Activated CD4-positive, alpha-beta memory T cell treated with anti-CD3 and anti-CD28 coated beads, Interleukin-2, amount 10 ng/mL, durations not matched to agents 7 days and 5 days (primary cell): ENCODE measurements around the gene UBE2F. TPM values are rescaled to one million over a fixed set of nuclear protein-coding genes. Genes with fewer than 3 reads are reported as not detected.
"Not testable (repeated sequence)": the region's sequence is repeated elsewhere in the genome, so short reads cannot be mapped to it uniquely, and the experiment has no call there.

ENCODE experiments used
- CTCF ChIA-PET: fragments of 350-600 bp; sonication (Branson Sonifier 250); formaldehyde crosslinking; loops from one replicate; lab custom pipeline; 2021; ENCODE audit warnings: antibody characterized with exemption, inconsistent platforms; lab: Charles Lee
- POLR2A ChIA-PET: fragments of 350-600 bp; sonication (Branson Sonifier 250); formaldehyde crosslinking; loops from one replicate; lab custom pipeline; 2021; ENCODE audit warnings: antibody characterized with exemption; lab: Charles Lee
- DNase-seq: peaks from one replicate; pipeline ENCODE4 v3.0.0-alpha.2; 2020
- H3K27ac Mint-ChIP-seq: one replicate; pipeline ENCODE4 v1.8.0; 2021; ENCODE audit warnings: mild to moderate bottlenecking, mixed read lengths
- H3K27me3 Mint-ChIP-seq: one replicate; pipeline ENCODE4 v1.8.0; 2021; ENCODE audit warnings: mixed read lengths
- H3K36me3 Mint-ChIP-seq: one replicate; pipeline ENCODE4 v1.8.0; 2021; ENCODE audit warnings: low read depth, mixed read lengths
- H3K4me1 Mint-ChIP-seq: one replicate; pipeline ENCODE4 v1.8.0; 2021; ENCODE audit warnings: mixed read lengths
- H3K4me3 Mint-ChIP-seq: one replicate; pipeline ENCODE4 v1.8.0; 2021; ENCODE audit warnings: mild to moderate bottlenecking, mixed read lengths
- H3K9me3 Mint-ChIP-seq: one replicate; pipeline ENCODE4 v1.8.0; 2021; ENCODE audit warnings: mixed read lengths
- total RNA-seq, 2 experiments: library from RNA; stranded (reverse); gene quantifications; one replicate each; pipeline ENCODE4 v1.2.3, GENCODE V29; 2021

Gene UBE2F
- total RNA-seq, 2 experiments from 2014 or later = 77.5 to 82.7 TPM

GRCh38 chr2:238065071-238065846 lies 98.4 kb downstream of the UBE2F start:
- no peaks in the 10 kb centered on the region for H3K27me3 Mint-ChIP-seq
- peaks cover 6% of the 10 kb centered on the region for H3K9me3 Mint-ChIP-seq
- DNase-seq = no peak
- H3K4me1 Mint-ChIP-seq = peaks cover 66% of the 10 kb centered on the region
- H3K27ac Mint-ChIP-seq = no peak overlapping the region
- no peak overlapping the region for H3K4me3 Mint-ChIP-seq
- H3K36me3 Mint-ChIP-seq = peaks cover 55% of the 10 kb centered on the region
- ChIA-PET POLR2A (interaction anchor here (1.0 kb wide), 1 partner anchor 139 kb away, joined by 3 read pairs; the partner anchor contains the start of gene ILKAP), CTCF (no interaction called here)

DNA sequence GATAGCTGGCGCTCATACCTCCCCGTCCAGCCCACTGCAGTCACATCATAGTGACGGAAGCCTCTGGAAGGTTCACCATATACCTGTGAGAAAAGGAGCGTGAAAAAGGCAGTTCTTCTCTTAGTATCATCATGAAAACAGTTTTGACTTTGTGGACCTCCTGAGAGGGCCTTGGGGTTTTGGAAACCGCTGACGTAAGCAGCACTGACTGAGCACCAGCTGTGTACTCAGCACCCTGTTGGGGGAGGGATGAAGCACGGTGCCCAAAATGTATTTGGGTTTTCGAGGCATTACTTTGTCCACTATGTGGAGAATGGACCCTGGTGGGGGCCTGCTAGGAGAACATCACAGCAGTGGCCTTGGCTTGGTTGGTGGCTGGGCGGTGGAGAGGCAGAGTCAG lies 99.4 kb downstream of the UBE2F start:
- POLR2A ChIA-PET = no interaction called here
- DNase-seq = no peak
- Mint-ChIP-seq H3K4me3 (no peak overlapping the region), H3K36me3 (peaks cover 58% of the 10 kb centered on the region), H3K27ac (no peak overlapping the region), H3K4me1 (peaks cover 66% of the 10 kb centered on the region), H3K27me3 (no peaks in the 10 kb centered on the region), H3K9me3 (peaks cover 6% of the 10 kb centered on the region)
- CTCF ChIA-PET = no interaction called here

DNA sequence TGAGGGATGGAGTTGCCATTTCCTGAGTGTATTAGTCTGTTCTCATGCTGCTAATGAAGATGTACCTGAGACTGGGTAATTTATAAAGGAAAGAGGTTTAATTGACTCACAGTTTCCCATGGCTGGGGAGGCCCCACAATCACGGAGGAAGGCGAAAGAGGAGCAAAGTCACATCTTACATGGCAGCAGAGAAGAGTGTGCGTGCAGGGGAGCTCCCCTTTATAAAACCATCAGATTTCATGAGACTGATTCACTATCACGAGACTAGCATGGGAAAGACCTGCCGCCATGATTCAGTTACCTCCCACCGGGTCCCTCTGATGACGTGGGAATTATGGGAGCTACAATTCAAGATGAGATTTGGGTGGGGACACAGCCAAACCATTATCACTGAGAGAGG lies 99.9 kb downstream of the UBE2F start:
- H3K27ac Mint-ChIP-seq, CTCF ChIA-PET, H3K9me3 Mint-ChIP-seq, H3K4me3 Mint-ChIP-seq, POLR2A ChIA-PET, H3K27me3 Mint-ChIP-seq, DNase-seq: not testable (repeated sequence)
- H3K36me3 Mint-ChIP-seq = peaks cover 61% of the 10 kb centered on the region
- H3K4me1 Mint-ChIP-seq = peaks cover 63% of the 10 kb centered on the region

- no peak overlapping the region for H3K4me3 Mint-ChIP-seq
- peaks cover 73% of the 10 kb centered on the region for H3K36me3 Mint-ChIP-seq
- H3K4me1 Mint-ChIP-seq = peaks cover 53% of the 10 kb centered on the region
- DNase-seq = no peak
- H3K9me3 Mint-ChIP-seq = peaks cover 16% of the 10 kb centered on the region
- ChIA-PET POLR2A (interaction anchor here (0.6 kb wide), 1 partner anchor 69 kb away, joined by 3 read pairs; no protein-coding TSS in a partner anchor), CTCF (interaction anchor here (1.0 kb wide), 1 partner anchor 195 kb away, joined by 3 read pairs; no protein-coding TSS in a partner anchor)
- H3K27me3 Mint-ChIP-seq = no peaks in the 10 kb centered on the region
- no peak overlapping the region for H3K27ac Mint-ChIP-seq
Measured at GRCh38 chr2:238067939-238068338, 101.1 kb downstream of the UBE2F start.

DNA sequence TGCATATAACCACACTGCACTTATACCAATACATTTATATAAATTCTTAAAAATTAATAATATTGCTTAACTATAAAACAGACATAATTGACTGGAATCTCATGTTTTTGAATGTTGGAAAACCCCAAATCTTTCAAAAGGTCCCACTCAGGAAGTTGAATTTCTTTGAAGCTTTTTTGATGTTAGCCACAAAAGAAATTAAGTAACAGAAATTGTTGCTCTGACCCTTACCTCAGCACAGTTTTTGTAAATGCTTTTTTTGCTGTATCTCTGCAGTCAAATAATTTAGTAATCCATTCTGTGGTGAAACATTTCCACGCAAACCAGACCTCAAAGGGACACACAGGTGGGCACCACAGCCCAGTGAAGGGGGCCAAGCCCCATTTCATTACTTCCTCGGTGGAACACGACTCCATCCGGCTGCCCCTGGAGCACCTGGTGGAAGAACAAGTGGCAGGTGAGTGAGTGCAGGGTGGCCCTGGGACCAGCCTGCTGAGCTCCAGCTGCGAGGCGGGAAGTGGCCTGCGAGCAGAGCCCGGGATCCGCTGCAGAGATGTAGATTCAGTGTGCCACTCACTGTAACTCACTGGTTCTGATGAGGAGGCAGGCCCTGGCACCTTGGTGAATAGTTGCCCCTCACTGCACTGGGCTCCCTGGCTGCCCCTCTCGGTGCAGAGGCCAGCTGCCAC lies 102.4 kb downstream of the UBE2F start:
- no peaks in the 10 kb centered on the region for H3K27me3 Mint-ChIP-seq
- ChIA-PET POLR2A (no interaction called here), CTCF (no interaction called here)
- H3K4me3 Mint-ChIP-seq = no peak overlapping the region
- peak overlapping the region; percentile 81 for H3K27ac Mint-ChIP-seq
- peaks cover 80% of the 10 kb centered on the region for H3K36me3 Mint-ChIP-seq
- H3K9me3 Mint-ChIP-seq = peaks cover 19% of the 10 kb centered on the region
- peak; percentile 30 for DNase-seq
- H3K4me1 Mint-ChIP-seq = peaks cover 40% of the 10 kb centered on the region

GRCh38 chr2:238069877-238070276 lies 103.1 kb downstream of the UBE2F start:
- CTCF ChIA-PET = no interaction called here
- H3K36me3 Mint-ChIP-seq = peaks cover 81% of the 10 kb centered on the region
- peak overlapping the region; percentile 81 for H3K27ac Mint-ChIP-seq
- H3K9me3 Mint-ChIP-seq = peaks cover 19% of the 10 kb centered on the region
- H3K4me3 Mint-ChIP-seq = no peak overlapping the region
- no peak for DNase-seq
- peaks cover 37% of the 10 kb centered on the region for H3K4me1 Mint-ChIP-seq
- H3K27me3 Mint-ChIP-seq = no peaks in the 10 kb centered on the region
- POLR2A ChIA-PET = no interaction called here

GRCh38 chr2:238075397-238075796 lies 108.6 kb downstream of the UBE2F start:
- Mint-ChIP-seq H3K27ac (no peak overlapping the region), H3K4me3 (no peak overlapping the region), H3K36me3 (peaks cover 62% of the 10 kb centered on the region), H3K27me3 (no peaks in the 10 kb centered on the region), H3K4me1 (peaks cover 2% of the 10 kb centered on the region), H3K9me3 (peaks cover 13% of the 10 kb centered on the region)
- POLR2A ChIA-PET = no interaction called here
- CTCF ChIA-PET = no interaction called here
- DNase-seq = no peak

- Mint-ChIP-seq H3K27ac (no peak overlapping the region), H3K36me3 (peaks cover 68% of the 10 kb centered on the region), H3K9me3 (peaks cover 9% of the 10 kb centered on the region), H3K4me1 (no peaks in the 10 kb centered on the region), H3K4me3 (no peak overlapping the region), H3K27me3 (no peaks in the 10 kb centered on the region)
- CTCF ChIA-PET = interaction anchor here (0.8 to 0.9 kb wide), 2 partner anchors 187 to 602 kb away, joined by 3 read pairs; no protein-coding TSS in a partner anchor
- POLR2A ChIA-PET = no interaction called here
- DNase-seq = no peak
Measured at GRCh38 chr2:238077292-238077691, 110.5 kb downstream of the UBE2F start.

GRCh38 chr2:238079874-238080327 lies 113.1 kb downstream of the UBE2F start:
- DNase-seq = no peak
- Mint-ChIP-seq H3K4me3 (no peak overlapping the region), H3K4me1 (no peaks in the 10 kb centered on the region), H3K9me3 (no peaks in the 10 kb centered on the region), H3K27me3 (no peaks in the 10 kb centered on the region), H3K36me3 (peaks cover 65% of the 10 kb centered on the region), H3K27ac (no peak overlapping the region)
- POLR2A ChIA-PET = no interaction called here
- CTCF ChIA-PET = no interaction called here

- POLR2A ChIA-PET = no interaction called here
- no peak for DNase-seq
- Mint-ChIP-seq H3K9me3 (no peaks in the 10 kb centered on the region), H3K4me1 (no peaks in the 10 kb centered on the region), H3K4me3 (no peak overlapping the region), H3K27ac (no peak overlapping the region), H3K36me3 (peaks cover 62% of the 10 kb centered on the region), H3K27me3 (no peaks in the 10 kb centered on the region)
- CTCF ChIA-PET = interaction anchor here (0.6 kb wide), 1 partner anchor 151 kb away, joined by 4 read pairs; no protein-coding TSS in a partner anchor
Measured at GRCh38 chr2:238080518-238080917, 113.7 kb downstream of the UBE2F start.

DNA sequence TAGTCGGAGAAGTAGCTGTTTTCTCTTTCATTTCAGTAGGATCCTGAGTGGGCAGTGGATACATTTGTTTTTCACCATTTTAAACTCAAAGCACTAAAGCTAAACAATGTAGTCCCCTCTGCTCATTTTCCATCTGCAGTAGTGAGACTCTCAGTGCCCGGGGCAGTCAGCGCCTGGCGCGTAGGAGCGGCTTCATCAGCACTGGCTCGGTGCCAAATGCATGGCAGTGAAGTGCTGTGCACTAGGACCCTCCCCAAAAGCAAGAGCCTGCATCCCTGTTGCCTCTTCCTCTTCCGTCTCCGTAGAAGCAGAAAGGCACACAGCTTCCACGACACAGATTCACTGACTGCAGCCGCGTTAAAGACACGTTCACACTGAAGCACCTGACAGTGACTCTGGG lies 114.3 kb downstream of the UBE2F start:
- H3K9me3 Mint-ChIP-seq = no peaks in the 10 kb centered on the region
- no peaks in the 10 kb centered on the region for H3K27me3 Mint-ChIP-seq
- no peak for DNase-seq
- no peaks in the 10 kb centered on the region for H3K4me1 Mint-ChIP-seq
- no peak overlapping the region for H3K27ac Mint-ChIP-seq
- H3K36me3 Mint-ChIP-seq = peaks cover 63% of the 10 kb centered on the region
- ChIA-PET POLR2A (no interaction called here), CTCF (no interaction called here)
- H3K4me3 Mint-ChIP-seq = no peak overlapping the region

- DNase-seq = no peak
- Mint-ChIP-seq H3K27me3 (no peaks in the 10 kb centered on the region), H3K9me3 (no peaks in the 10 kb centered on the region), H3K36me3 (peaks cover 59% of the 10 kb centered on the region), H3K4me3 (no peak overlapping the region), H3K4me1 (no peaks in the 10 kb centered on the region), H3K27ac (no peak overlapping the region)
- ChIA-PET POLR2A (no interaction called here), CTCF (no interaction called here)
Measured at GRCh38 chr2:238081561-238081960, 114.7 kb downstream of the UBE2F start.

DNA sequence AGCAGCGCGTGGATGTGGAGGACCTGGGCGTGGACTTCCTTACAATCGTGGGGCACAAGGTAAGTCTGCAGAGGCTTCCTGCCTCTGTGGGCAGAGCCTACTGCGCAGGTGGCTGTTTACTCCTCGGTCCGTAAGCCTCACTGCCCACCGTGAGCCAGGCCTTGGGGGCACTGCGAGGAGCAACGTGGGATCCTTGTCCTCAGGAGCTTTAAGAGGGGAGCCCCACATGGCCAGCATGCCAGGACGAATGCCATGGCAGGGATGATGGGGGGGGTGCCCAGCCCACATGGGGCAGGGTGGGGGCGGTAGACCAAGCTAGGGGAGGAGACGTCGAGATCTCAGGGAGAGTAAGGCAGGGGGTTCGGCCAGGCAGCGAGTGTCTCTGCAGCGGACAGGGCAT lies 115.3 kb downstream of the UBE2F start:
- Mint-ChIP-seq H3K4me3 (no peak overlapping the region), H3K9me3 (no peaks in the 10 kb centered on the region), H3K36me3 (peaks cover 56% of the 10 kb centered on the region), H3K4me1 (peaks cover 4% of the 10 kb centered on the region), H3K27ac (no peak overlapping the region), H3K27me3 (no peaks in the 10 kb centered on the region)
- CTCF ChIA-PET = no interaction called here
- POLR2A ChIA-PET = no interaction called here
- DNase-seq = no peak
